HG02610 (cell line): Measurements from ENCODE around the gene DGKG.

Experiments
- ATAC-seq: cut with Tn5 transposase; IDR thresholded peaks from one replicate; pipeline ENCODE4 v1.9.1; 2021; ENCODE audit warnings: mild to moderate bottlenecking, moderate library complexity; ENCODE audit not compliant: unreplicated experiment

The DGKG gene

GRCh38 chr3:186320862-186321568 is 41.0 kb downstream of the DGKG start:
- ATAC-seq: no peak

- ATAC-seq: no peak
These were observed 42.1 kb downstream of the DGKG start for GRCh38 chr3:186319945-186320344.

- ATAC-seq: no peak
These were observed 43.9 kb downstream of the DGKG start for GRCh38 chr3:186318135-186318534.

GRCh38 chr3:186317478-186317877 is 44.6 kb downstream of the DGKG start:
- ATAC-seq: no peak

- no peak for ATAC-seq
These were observed 45.3 kb downstream of the DGKG start for GRCh38 chr3:186316666-186317260.

- ATAC-seq: no peak
These were observed 46.3 kb downstream of the DGKG start for GRCh38 chr3:186315581-186316354.

- ATAC-seq: no peak
These were observed 47.1 kb downstream of the DGKG start for GRCh38 chr3:186314896-186315295.

- ATAC-seq: no peak
These were observed 50.6 kb downstream of the DGKG start for GRCh38 chr3:186311441-186311840.

GRCh38 chr3:186308549-186308948 is 53.5 kb downstream of the DGKG start:
- ATAC-seq: no peak

- no peak for ATAC-seq
These were observed 54.3 kb downstream of the DGKG start for GRCh38 chr3:186307594-186308221.

- ATAC-seq: no peak
These were observed 56.7 kb downstream of the DGKG start for GRCh38 chr3:186305286-186305685.

GRCh38 chr3:186303965-186304364 is 58.1 kb downstream of the DGKG start:
- no peak for ATAC-seq

GRCh38 chr3:186299327-186299726 is 62.7 kb downstream of the DGKG start:
- ATAC-seq: no peak

GRCh38 chr3:186298876-186299275 is 63.2 kb downstream of the DGKG start:
- no peak for ATAC-seq

GRCh38 chr3:186290796-186291195 is 71.2 kb downstream of the DGKG start:
- ATAC-seq: no peak

- no peak for ATAC-seq
These were observed 74.3 kb downstream of the DGKG start for GRCh38 chr3:186287711-186288110.

- no peak for ATAC-seq
These were observed 75.9 kb downstream of the DGKG start for GRCh38 chr3:186286114-186286513.

- ATAC-seq: no peak
These were observed 77.4 kb downstream of the DGKG start for GRCh38 chr3:186284661-186285060.

GRCh38 chr3:186284349-186284652 is 77.7 kb downstream of the DGKG start:
- ATAC-seq: no peak

- ATAC-seq: no peak
These were observed 78.2 kb downstream of the DGKG start for GRCh38 chr3:186283651-186284348.

GRCh38 chr3:186283096-186283495 is 78.9 kb downstream of the DGKG start:
- no peak for ATAC-seq
